ENCODE data around the gene SGTA.

- TF ChIP-seq, protein P1, sequence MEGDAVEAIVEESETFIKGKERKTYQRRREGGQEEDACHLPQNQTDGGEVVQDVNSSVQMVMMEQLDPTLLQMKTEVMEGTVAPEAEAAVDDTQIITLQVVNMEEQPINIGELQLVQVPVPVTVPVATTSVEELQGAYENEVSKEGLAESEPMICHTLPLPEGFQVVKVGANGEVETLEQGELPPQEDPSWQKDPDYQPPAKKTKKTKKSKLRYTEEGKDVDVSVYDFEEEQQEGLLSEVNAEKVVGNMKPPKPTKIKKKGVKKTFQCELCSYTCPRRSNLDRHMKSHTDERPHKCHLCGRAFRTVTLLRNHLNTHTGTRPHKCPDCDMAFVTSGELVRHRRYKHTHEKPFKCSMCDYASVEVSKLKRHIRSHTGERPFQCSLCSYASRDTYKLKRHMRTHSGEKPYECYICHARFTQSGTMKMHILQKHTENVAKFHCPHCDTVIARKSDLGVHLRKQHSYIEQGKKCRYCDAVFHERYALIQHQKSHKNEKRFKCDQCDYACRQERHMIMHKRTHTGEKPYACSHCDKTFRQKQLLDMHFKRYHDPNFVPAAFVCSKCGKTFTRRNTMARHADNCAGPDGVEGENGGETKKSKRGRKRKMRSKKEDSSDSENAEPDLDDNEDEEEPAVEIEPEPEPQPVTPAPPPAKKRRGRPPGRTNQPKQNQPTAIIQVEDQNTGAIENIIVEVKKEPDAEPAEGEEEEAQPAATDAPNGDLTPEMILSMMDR (optimal IDR thresholded peaks at IDR 0.05 in 1 of 3, IDR thresholded peaks at IDR 0.05 in 1 of 3, conservative IDR thresholded peaks at IDR 0.05 in 1 of 3; ENCODE audit: extremely low read depth in 1 of 3, insufficient read depth in 2 of 3, low read length in 3 of 3) = no peak
- no peak for TF ChIP-seq EZH2 (IDR thresholded peaks at IDR 0.05; ENCODE audit: low read length)
These were observed 7.6 kb upstream of the SGTA start for GRCh38 chr19:2790557-2791271.

Data from keratinocyte (primary cell).